ENCODE data around the gene PERM1. TPM values are rescaled to one million over a fixed set of nuclear protein-coding genes. Genes with fewer than 3 reads are reported as not detected.

PERM1 gene
- total RNA-seq, 2 experiments from 2014 or later: not detected

DNA sequence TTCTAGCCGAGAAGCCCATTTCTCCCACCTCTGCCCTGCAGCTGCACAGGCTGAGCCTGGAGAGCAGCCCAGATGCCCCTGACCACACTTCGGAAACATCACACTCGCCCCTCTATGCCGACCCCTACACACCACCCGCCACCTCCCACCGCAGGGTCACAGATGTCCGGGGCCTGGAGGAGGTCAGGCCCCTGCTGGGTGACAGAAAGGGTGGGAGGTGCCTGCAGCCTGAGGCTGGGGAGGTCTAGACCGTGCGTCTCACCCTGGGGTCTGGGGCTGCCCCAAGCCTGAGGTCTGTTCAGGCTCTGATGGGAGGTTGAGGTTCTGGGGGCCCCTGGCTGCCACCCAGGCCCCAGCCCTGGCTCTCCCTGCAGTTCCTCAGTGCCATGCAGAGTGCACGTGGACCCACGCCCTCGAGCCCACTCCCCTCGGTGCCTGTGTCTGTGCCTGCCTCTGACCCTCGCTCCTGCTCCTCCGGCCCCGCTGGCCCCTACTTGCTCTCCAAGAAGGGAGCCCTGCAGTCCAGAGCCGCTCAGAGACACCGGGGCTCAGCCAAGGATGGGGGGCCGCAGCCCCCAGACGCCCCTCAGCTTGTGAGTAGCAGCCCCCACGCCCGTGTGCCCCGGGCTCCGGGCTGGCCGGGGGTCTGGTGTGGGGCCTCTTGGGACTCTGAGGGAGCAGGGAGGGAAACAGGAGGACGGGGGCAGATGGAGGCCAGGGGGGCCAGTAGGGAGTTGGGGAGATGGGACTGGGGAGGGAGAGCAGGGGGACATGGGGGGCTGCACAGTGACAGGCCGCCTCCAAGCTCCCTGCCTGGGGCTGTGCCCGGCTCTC lies 8.2 kb downstream of the PERM1 start:
- intact Hi-C loops (cut with micrococcal nuclease): no loop called here
- TF ChIP-seq, protein P1, sequence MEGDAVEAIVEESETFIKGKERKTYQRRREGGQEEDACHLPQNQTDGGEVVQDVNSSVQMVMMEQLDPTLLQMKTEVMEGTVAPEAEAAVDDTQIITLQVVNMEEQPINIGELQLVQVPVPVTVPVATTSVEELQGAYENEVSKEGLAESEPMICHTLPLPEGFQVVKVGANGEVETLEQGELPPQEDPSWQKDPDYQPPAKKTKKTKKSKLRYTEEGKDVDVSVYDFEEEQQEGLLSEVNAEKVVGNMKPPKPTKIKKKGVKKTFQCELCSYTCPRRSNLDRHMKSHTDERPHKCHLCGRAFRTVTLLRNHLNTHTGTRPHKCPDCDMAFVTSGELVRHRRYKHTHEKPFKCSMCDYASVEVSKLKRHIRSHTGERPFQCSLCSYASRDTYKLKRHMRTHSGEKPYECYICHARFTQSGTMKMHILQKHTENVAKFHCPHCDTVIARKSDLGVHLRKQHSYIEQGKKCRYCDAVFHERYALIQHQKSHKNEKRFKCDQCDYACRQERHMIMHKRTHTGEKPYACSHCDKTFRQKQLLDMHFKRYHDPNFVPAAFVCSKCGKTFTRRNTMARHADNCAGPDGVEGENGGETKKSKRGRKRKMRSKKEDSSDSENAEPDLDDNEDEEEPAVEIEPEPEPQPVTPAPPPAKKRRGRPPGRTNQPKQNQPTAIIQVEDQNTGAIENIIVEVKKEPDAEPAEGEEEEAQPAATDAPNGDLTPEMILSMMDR (IDR thresholded peaks at IDR 0.05): no peak
- CTCF ChIA-PET: interaction anchor here (1.5 kb wide), 1 partner anchor 29 kb away, joined by 3 read pairs; no protein-coding TSS in a partner anchor
- ATAC-seq: no peak
- Mint-ChIP-seq H3K4me3 (no peak overlapping the region), H3K9me3 (peaks cover 2% of the 10 kb centered on the region), H3K27ac (no peak overlapping the region), H3K27me3 (peaks cover 23% of the 10 kb centered on the region), H3K36me3 (ENCODE audit: low read depth) (no peaks in the 10 kb centered on the region), H3K4me1 (ENCODE audit: low read depth) (peaks cover 4% of the 10 kb centered on the region)
- DNase-seq: no peak
- POLR2A ChIA-PET: no interaction called here

GRCh38 chr1:972726-973458 lies 9.0 kb downstream of the PERM1 start:
- ATAC-seq (no peak), DNase-seq (no peak)
- intact Hi-C loops (cut with micrococcal nuclease): no loop called here
- TF ChIP-seq, protein P1 (IDR thresholded peaks at IDR 0.05): no peak
- H3K4me3 Mint-ChIP-seq: no peak overlapping the region
- ChIA-PET CTCF (interaction anchor here (1.5 kb wide), 1 partner anchor 29 kb away, joined by 3 read pairs; no protein-coding TSS in a partner anchor), POLR2A (no interaction called here)
- no peak overlapping the region for H3K27ac Mint-ChIP-seq
- H3K9me3 Mint-ChIP-seq: peaks cover 2% of the 10 kb centered on the region
- H3K4me1 Mint-ChIP-seq (ENCODE audit: low read depth): no peaks in the 10 kb centered on the region
- H3K36me3 Mint-ChIP-seq (ENCODE audit: low read depth): no peaks in the 10 kb centered on the region
- peaks cover 20% of the 10 kb centered on the region for H3K27me3 Mint-ChIP-seq

DNA sequence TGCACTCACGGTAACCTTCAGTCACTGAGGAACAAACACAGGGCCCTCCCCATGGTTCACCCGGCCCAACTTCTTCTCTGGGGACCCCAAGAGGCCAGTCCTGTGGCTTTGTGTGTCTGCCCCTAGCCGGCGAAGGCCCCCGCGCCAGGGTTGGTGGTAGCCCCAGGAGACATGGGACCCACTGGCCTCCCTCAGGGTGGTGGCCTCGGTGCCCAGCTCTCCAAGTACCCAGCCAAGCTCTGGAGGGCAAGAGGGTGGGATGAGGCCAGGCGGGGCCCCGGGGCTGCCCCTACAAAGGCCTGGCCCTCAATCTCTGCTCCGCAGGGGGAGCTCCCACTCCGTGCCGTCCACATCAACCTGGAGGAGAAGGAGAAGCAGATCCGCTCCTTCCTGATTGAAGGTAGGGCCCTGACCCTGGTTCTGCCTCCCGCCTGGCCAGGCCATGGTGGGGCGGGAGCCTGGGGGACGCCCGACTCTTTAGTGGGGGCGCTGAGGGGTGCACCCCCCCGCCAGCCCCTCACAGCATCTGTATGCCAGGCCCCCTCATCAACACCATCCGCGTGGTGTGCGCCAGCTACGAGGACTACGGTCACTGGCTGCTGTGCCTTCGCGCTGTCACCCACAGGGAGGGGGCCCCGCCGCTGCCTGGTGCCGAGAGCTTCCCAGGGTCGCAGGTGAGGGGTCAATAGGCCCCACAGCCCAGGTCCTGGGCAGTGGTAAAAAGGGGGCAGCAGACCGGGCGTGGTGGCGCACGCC lies 10.0 kb downstream of the PERM1 start:
- H3K27me3 Mint-ChIP-seq: peaks cover 20% of the 10 kb centered on the region
- no peak overlapping the region for H3K4me3 Mint-ChIP-seq
- H3K9me3 Mint-ChIP-seq: peaks cover 2% of the 10 kb centered on the region
- no peak for DNase-seq
- no peaks in the 10 kb centered on the region for H3K36me3 Mint-ChIP-seq (ENCODE audit: low read depth)
- POLR2A ChIA-PET: no interaction called here
- ATAC-seq: no peak
- H3K27ac Mint-ChIP-seq: no peak overlapping the region
- intact Hi-C loops (cut with micrococcal nuclease): no loop called here
- no peaks in the 10 kb centered on the region for H3K4me1 Mint-ChIP-seq (ENCODE audit: low read depth)
- CTCF ChIA-PET: interaction anchor here (1.0 kb wide), 1 partner anchor 9 kb away, joined by 3 read pairs; the partner anchor contains the start of gene PERM1
- TF ChIP-seq, protein P1 (IDR thresholded peaks at IDR 0.05): no peak

DNA sequence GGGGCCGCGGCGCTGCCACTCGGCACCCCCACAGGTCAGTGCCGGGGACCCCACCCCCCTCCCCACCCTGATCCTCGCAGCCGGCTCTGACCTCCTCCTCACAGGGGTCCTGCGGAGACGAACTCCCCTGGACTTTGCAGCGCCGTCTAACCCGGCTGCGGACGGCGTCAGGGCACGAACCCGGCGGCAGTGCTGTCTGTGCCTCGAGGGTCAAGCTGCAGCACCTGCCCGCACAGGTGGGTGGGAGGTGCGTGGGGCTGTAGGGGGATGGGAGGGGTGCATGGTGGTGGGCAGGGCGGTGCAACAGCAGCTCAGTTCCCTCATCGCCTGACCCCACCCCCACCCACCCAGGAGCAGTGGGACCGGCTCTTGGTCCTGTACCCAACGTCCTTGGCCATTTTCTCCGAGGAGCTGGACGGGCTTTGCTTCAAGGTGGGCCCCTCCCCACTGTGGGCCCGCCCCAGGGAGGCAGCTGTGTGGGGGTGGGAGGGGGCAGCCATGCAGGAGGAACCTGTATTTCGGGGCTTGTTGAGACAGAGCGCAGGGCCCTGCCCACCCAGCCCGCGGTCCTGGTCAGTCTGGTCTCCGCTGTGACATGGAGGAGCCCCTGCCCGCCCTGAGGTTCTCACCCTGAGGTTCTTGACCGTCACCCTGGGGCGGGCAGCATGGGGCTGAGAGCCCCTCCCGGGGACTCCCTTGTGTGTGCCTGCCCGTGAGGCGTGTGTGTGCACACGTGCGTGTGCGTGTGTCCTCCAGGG lies 10.7 kb downstream of the PERM1 start:
- ATAC-seq: no peak

More for the DNA sequence above, 10.7 kb downstream of the PERM1 start:
- H3K27ac Mint-ChIP-seq: no peak overlapping the region
- peaks cover 20% of the 10 kb centered on the region for H3K27me3 Mint-ChIP-seq
- no peak for DNase-seq
- no peaks in the 10 kb centered on the region for H3K36me3 Mint-ChIP-seq (ENCODE audit: low read depth)
- ChIA-PET CTCF (interaction anchor here (0.8 to 1.0 kb wide), 2 partner anchors 10 to 13 kb away, joined by 3 read pairs; partner anchors contain the start of gene PERM1), POLR2A (no interaction called here)
- peaks cover 2% of the 10 kb centered on the region for H3K9me3 Mint-ChIP-seq
- intact Hi-C loops (cut with micrococcal nuclease): no loop called here
- no peaks in the 10 kb centered on the region for H3K4me1 Mint-ChIP-seq (ENCODE audit: low read depth)
- TF ChIP-seq, protein P1 (IDR thresholded peaks at IDR 0.05): no peak
- no peak overlapping the region for H3K4me3 Mint-ChIP-seq
